HTR-8/SVneo (cell line): ENCODE data around the gene TFB2M.
"Not testable (repeated sequence)": the region's sequence is repeated elsewhere in the genome, so short reads cannot be mapped to it uniquely, and the experiment has no call there.

Source experiments
- DNase-seq: peaks from one replicate; pipeline ENCODE4 v3.0.0; 2011; ENCODE audit warnings: low spot score, mixed read lengths; ENCODE audit not compliant: insufficient read length
- FAIRE-seq: peaks from 2 replicates; lab custom pipeline; 2011; peaks lifted over from hg19 to GRCh38; lab: Jason Lieb, UNC

Gene TFB2M, protein sequence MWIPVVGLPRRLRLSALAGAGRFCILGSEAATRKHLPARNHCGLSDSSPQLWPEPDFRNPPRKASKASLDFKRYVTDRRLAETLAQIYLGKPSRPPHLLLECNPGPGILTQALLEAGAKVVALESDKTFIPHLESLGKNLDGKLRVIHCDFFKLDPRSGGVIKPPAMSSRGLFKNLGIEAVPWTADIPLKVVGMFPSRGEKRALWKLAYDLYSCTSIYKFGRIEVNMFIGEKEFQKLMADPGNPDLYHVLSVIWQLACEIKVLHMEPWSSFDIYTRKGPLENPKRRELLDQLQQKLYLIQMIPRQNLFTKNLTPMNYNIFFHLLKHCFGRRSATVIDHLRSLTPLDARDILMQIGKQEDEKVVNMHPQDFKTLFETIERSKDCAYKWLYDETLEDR

GRCh38 chr1:246566128-246566812, at the start of gene TFB2M, which contains the start of gene CNST:
Gene TFB2M, minus strand, starts transcription at chr1:246566261. Its CDS starts 123 bp downstream, at chr1:246566138.
Gene CNST, plus strand, starts transcription at chr1:246566456. Its CDS starts 25,107 bp downstream, at chr1:246591563.
- FAIRE-seq (peak; percentile 96), DNase-seq (peak; percentile 99)

- DNase-seq, result no peak
These were observed 47.2 kb upstream of the TFB2M start for GRCh38 chr1:246613096-246613758.

DNA sequence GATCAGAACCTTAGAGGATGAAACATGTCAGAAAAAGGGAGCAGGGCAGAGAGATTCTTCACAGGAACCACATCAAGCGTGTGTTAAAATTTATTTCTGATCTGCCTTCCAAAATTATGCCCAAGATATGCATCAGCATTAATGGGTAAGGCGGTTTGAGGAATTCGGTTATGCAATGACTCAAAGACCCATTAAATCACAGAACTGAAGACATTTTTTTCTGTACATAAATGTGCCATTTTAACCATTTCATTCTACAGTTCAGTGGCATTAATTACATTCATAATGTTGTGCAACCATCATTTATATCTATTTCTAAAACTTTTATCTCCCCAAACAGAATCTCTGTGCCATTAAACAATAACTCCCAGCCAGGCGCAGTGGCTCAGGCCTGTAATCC, 43.6 kb upstream of the TFB2M start:
- no peak for FAIRE-seq
- DNase-seq, result peak; percentile 33

More at GRCh38 chr1:246613096-246613758, 47.2 kb upstream of the TFB2M start:
- no peak for FAIRE-seq

- DNase-seq (peak; percentile 91), FAIRE-seq (peak; percentile 90)
These were observed 42.7 kb upstream of the TFB2M start for GRCh38 chr1:246608616-246609376.

- FAIRE-seq (no peak), DNase-seq (no peak)
These were observed 41.4 kb upstream of the TFB2M start for GRCh38 chr1:246607462-246607861.

DNA sequence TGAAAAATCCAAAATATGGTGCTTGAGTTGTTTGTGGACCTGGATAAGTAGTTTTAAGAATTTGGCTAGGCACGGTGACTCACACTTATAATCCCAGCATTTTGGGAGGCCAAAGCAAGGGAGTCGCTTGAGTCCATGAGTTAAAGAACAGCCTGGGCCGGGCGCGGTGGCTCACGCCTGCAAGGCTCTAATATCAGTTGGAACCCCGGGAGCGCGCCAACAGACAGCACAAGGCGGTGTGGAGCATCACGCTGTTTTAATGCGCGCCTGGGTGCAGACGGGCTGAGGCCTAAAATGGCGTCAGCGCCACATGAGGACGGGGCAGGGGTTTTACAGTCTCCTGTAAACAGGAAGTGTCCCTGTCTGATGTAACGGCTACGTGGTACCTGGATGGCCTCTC, 39.2 kb upstream of the TFB2M start:
- not testable (repeated sequence) for FAIRE-seq, DNase-seq

- no peak for FAIRE-seq
- no peak for DNase-seq
These were observed 36.1 kb upstream of the TFB2M start for GRCh38 chr1:246602194-246602593.

- DNase-seq (no peak), FAIRE-seq (no peak)
These were observed 34.5 kb upstream of the TFB2M start for GRCh38 chr1:246600579-246600978.

GRCh38 chr1:246599315-246599714, 33.3 kb upstream of the TFB2M start:
- DNase-seq, result no peak
- FAIRE-seq, result no peak

DNA sequence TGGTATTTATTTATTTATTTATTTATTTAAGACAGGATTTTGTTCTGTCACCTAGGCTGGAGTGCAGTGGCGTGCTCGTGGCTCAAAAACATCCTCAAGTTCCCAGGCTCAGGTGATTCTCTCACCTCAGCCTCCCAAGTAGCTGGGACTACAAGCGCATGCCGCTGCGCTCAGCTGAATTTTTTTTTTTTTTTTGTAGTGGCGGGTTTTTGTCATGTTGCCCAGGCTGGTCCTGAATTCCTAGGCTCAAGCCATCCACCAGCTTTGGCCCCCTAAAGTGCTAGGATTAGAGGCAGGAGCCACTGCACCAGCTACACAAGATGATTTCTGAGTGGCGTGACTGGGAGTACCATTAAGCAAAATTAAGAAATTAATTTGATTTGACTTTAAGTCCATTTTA, 31.9 kb upstream of the TFB2M start:
- no peak for FAIRE-seq
- DNase-seq, result no peak

- DNase-seq (no peak), FAIRE-seq (no peak)
These were observed 31.3 kb upstream of the TFB2M start for GRCh38 chr1:246597340-246597739.

GRCh38 chr1:246595146-246595545, 29.1 kb upstream of the TFB2M start:
- no peak for DNase-seq
- no peak for FAIRE-seq

DNA sequence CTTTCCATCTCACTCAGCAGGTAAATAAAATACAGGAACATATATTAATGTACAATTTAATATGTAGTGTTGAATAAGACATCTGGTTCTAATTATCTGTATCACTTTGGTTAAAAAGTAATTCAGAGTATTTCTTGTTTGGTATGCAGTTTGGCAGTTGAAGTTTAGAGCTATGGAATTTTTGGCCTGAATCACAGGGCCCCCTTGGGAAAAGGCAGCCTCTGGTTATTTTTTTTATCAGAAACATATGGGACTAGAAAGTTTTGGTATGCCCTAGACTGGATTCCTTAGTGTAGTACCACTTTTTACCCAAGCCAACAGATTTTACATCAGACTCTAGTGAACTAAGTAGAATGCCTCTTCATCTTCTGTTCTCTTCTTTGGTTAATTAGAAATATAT, 26.6 kb upstream of the TFB2M start:
- DNase-seq (peak; percentile 29), FAIRE-seq (no peak)

DNA sequence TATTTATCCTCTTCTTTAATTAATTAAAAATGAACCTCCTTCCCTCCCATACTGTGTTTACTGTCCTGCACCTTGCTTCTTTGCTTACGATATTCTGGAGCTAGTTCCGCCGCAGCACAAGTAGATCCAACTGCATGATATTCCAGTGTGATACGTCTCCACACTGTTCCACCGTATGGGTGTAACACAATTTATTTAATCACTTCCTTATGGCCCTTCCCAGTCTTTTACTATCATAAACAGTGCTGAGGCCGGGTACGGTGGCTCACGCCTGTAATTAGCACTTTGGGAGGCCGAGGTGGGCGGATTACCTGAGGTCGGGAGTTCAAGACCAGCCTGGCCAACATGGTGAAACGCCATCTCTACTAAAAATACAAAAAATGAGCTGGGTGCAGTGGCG, 25.9 kb upstream of the TFB2M start:
- no peak for DNase-seq
- FAIRE-seq, result no peak

- no peak for DNase-seq
- no peak for FAIRE-seq
These were observed 25.4 kb upstream of the TFB2M start for GRCh38 chr1:246591504-246591903.

- DNase-seq (no peak), FAIRE-seq (no peak)
These were observed 25.0 kb upstream of the TFB2M start for GRCh38 chr1:246591047-246591446.

GRCh38 chr1:246589919-246590318, 23.9 kb upstream of the TFB2M start:
- DNase-seq, FAIRE-seq: not testable (repeated sequence)

DNA sequence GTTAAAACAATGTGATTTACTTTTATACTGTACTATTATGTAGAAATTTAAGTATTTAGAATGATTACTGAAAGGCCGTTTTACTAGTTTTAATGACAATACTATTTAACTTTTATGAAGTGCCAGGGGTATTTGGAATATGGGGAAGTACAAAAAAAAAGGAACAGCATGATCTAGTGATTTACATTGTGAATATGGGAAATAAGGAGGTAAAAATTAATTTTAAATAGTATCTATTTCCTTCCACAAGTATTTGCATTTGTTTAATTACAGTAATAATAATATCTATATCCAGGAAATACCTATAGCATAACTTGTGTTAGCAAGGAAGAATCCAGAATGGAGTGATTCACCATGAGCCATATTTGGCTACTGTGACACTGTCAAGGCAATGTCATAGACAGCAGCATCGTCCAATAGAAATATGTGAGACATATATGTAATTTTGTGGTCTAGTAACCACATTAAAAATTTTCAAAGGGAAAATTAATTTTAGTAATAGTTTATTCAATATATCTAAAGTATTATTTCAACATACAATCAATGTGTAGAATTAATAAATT, 22.2 kb upstream of the TFB2M start:
- FAIRE-seq (no peak), DNase-seq (no peak)

GRCh38 chr1:246587606-246588005, 21.5 kb upstream of the TFB2M start:
- no peak for DNase-seq

DNA sequence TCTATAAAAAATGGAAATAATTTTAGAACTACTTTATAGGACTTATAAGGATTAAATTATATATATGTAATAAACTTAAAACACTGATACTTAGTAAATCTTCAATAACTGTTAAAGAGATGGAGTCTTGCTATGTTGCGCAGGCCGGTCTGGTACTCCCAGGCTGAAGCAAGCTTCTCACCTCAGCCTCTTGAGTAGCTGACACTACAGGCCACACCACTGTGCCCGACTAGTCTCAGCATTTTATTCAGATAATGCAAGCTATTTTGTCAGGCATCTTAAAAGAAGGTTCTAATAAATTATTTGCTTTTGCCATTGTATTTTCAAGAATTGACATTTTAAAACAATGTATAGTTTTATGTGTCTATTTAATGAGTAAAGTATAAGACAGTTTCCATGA, 21.0 kb upstream of the TFB2M start:
- DNase-seq (no peak), FAIRE-seq (no peak)

More at GRCh38 chr1:246587606-246588005, 21.5 kb upstream of the TFB2M start:
- no peak for FAIRE-seq
